RPMI8226 (cell line): ENCODE results near the gene ALDH9A1.
"Not testable (repeated sequence)": the region's sequence is repeated elsewhere in the genome, so short reads cannot be mapped to it uniquely, and the experiment has no call there.

Experiments
- DNase-seq: peaks from one replicate; pipeline ENCODE4 v3.0.0-alpha.2; 2015

The ALDH9A1 gene

DNA sequence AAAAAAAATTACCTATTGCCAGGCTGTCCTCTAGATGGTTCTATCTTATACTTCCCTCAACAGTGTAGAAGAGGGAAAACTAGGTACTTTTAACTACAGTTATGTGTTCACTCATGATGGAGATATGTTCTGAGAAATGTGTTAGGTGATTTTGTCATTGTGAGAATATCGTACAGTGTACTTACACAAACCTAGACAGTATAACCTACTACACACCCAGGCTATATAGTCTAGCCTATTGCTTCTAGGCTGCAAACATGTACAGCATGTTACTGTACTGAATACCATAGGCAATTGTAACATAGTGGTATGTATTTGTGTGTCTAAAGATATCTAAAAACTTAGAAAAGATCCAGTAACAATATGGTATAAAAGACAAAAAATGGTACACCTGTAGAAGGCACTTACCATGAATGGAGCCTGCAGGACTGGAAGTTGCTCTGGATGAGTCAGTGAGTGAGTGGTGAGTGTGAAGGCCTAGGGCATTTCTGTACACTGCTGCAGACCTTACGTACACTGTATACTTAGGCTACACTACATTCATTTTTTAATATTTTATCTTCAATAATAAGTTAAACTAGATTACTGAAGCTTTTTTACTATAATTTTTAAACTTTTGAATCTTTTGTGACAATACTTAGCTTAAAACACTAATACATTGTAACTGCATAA is 54.2 kb downstream of the ALDH9A1 start:
- DNase-seq, result no peak

DNA sequence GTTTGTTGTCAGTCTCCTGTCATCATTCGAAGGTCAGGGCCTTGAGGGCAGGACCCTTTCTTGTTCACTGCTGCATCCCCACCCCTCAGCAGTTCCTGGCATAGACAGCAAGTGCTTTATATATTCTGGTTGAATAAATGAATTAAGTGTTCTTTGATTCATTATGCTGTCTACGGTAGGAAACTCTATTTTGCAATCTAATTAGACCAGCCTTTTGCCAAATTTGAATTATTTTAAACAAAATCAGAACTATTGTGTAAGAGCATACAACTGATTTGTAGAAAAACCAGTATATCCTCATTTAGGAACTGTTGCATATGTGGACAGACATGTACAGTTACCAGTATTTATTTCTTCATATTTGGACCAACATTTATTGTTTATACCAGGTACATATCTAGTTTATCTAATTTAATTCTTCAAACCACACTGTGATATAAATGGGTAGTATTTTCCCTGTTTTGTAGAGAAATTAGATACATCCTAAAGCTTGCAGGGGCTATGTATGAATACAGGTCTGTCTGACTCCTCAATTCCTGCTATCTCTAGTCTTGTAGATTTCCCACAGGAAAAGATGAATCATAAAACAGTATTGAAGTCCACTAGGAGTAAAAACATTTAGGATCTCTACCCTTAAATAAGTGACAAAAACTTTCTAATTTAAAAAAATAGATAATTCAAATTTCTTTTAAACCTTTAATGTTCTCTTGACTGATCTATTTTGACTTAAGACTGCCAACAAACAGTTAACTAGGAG is 57.0 kb downstream of the ALDH9A1 start:
- DNase-seq, result no peak

DNA sequence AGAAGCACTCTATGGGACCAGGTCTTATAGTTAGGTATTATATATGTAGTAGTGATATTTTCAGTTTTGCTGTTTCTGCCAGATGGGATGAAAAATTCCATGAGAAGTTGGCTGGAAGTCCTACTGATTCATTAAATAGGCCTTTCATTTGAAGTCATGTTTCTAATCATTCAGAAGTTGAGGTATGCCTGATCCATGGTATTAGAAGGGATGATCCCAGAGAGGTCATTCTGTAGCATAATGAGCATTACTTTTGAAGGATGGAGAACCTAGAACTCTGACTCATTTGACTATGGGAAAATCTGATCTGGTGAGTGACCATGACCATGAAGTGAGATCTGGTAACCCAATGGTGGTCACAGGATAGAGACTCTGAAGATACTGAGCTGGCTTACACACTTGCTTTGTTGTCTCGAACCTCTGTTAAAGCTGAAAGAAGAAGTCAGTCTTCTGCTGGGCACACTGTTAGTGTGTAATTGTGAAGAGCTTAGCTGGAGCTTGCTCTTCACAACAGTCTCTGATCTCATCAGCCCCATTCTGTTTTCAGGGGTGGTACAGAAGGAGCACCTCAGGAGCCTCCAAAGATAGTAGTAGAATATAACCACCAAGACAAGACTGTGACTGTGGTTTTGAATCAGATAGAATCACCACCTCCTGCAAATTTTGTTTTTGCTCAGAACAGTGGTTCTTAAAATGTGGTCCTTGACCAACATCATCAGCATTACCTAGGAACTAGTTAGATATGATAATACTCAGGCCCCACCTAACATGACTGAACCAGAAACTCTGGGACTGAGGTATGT is 58.3 kb downstream of the ALDH9A1 start:
- no peak for DNase-seq

DNA sequence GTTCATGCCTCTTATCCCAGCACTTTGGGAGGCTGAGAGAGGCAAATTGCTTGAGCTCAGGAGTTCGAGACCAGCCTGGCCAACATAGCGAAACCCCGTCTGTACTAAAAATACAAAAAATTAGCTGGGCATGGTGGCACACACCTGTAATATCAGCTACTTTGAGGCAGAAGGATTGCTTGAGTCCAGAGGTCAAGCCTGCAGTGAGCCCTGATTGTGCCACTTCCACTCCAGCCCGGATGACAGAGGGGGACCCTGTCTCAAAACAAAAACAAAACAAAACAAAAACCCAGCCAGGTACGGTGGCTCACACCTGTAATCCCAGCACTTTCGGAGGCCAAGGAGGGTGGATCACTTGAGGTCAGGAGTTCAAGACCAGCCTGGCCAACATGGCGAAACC is 60.2 kb downstream of the ALDH9A1 start:
- not testable (repeated sequence) for DNase-seq

DNA sequence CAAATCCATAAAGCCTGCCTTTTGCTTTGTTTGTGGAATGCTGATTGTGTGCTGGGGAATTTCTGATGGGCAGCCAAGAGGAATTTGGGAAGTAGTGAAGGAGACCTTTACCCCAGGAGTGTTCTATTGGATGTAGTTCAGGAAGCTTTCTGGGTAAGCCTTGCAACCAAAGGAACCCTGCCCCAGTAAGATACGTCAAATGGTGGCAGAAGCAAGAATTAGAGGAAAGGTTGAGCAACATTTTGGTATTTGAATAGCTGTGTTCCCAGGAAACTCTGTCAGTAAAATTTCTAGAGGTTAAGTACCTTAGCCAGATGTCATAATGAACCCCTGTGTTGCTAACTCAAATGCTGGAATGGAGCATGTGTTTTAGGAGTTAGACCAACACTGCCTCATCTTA is 60.9 kb downstream of the ALDH9A1 start:
- no peak for DNase-seq

DNA sequence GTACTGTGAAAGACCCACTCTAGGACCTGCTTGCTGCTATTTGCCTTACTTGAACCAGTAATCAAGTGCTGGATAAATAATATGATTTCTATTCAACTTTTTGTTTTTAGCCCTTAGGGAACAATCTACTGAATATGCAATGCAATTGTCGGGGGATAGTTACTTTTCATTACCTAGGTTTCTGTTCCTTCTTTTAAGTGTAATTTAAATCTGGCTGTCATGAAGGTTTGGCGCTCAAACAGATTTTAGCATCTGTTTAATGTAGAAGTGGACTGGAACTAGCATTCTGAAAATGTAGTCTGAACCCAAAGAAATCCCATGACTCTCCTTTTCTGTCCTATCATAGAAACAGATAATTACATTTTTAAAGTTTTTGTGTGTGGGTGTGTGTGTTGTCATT is 62.5 kb downstream of the ALDH9A1 start:
- no peak for DNase-seq

DNA sequence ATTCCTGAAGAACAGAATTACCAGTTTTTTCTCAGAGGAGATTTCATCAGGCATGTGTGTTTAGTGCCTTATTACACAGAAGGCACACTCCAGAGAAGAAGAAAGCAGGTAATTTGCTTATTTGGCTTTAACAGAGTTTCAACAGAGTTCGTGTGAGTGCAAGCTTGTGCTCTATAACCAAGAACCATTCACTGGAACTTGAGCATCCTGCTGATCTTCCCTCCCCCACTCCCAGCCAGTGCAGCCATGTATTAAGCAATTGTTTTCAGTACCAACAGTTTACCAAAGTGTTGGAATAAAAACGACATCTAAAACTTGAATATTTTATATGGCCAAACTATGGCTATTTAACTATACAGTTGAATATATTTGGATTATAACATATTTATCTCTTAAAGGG is 63.0 kb downstream of the ALDH9A1 start:
- DNase-seq, result no peak

DNA sequence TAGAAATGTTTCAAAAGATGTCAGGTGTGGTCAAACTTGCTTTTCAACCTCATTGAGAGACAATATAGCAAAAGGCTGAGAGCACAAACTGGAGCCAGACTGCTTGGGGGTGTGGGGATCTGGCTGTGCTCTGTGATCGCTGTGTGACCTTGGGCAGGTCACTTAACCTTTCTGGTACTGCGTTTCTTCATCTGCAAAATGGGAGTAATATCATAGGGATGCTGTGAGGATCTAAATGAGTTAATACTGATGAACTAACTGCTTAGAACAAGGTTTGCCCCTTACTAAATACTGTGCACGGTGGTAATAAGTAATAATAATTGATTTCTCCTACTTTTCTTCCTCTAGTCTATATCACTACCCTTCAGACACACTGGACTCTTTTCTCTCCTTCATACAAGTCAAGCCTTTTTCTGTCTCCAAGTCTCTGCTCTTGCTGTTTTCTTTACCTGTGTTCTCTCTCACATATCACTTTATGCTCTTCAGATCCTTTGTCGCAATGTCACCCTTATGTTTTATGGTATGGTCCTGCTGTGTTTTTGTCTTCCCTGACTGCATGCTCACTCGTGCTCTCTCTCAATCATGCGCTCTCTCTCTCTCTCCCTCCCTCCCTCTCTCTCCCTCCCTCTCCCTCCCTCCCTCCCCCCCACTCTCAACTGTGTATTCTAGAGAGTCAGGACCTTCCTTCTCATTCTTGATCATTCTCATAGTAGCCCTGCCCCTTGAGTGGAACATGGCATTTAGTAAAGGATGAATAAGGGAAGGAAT is 64.0 kb downstream of the ALDH9A1 start:
- no peak for DNase-seq

DNA sequence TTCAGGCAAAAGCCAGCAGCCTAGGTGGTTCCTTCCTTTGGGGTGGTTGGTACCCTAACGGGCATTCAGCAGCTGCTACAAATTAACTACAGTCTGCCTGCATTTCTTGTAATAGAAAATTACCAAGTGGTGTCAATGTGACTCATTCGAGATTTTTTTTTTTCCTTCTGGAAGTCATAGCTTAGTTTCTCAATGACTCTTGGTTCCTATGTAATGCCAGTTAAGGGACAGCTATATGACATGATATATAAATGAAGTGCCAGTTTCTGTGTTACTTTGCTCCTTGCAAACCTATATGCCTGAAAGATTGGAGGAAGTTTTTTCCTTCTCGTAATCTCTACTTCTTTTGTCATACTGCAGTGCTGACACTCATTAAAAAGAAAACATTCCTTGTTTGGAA is 64.7 kb downstream of the ALDH9A1 start:
- DNase-seq, result no peak

DNA sequence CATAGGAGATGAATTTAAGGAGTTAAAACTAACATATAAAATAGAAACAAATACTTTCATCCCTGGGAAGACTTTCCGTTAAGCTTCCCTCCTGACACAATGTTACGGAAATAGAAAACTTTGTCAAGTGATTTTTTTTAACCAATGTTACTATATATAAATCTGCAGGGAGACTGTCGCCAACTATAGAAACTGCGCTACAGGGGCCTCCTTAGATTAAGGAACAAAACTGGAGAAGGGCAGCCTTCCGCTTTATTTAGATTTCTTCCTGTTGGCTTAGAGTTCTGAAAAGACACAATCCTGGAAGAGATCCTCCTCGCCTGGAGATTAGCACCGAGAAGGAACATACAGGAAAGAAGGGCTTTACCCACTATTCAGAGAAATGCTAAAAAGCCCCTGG is 65.9 kb downstream of the ALDH9A1 start:
- DNase-seq, result no peak

DNA sequence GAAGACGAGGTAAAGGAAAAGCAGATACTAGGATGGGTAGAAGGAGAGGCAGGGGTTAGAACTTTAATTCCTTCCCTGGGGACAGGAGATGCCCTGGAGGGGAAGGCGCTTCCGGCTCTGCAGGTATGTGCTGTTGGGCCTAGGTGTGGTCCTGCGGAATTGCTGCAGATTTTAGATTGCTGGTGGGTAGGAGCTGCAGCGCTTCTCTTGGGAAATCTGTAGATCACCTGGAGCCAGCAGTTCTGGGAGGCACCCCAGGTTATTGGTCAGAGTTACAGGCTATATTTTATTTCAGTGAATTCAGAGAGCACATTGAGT is 66.3 kb downstream of the ALDH9A1 start:
- no peak for DNase-seq

DNA sequence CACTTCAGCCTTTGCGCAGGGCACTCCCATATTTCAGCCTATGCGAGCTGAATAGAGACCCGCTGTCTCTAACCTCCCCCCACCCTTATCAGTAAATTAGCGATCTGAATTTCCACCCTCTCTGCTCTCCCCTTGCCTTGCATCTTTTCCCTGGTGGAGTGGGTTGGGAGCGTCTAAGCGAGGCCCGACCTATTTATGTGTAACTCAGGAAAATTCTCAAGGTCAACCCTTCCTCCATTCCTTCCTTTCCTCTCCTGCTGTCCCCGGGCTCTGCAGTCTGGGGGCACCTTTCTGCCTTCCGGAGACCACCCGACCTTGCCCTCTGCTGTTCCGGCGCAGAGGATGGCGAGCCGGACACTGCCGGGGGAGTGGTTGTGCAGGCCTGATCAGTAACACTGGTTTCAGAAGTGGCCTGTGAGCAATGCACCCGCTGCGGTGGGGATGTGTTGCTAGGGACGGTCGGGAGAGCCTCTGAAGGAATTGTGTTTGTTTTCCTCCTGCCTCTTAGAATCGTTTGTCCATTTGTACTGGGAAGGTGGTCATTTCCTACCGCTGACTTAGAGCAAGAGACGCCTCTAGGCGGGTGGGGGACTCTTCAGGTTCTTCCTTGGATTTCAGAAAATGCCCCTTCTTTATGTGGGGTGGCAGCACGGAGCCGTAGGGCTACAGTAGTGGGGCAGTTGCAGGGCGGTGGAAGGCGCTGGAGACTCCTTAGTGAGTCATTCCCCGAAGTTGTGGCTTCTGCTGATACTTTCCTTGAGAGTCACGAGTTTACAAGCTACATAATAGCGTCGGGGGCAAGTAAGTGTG is 66.8 kb downstream of the ALDH9A1 start:
- peak; percentile 34 for DNase-seq

DNA sequence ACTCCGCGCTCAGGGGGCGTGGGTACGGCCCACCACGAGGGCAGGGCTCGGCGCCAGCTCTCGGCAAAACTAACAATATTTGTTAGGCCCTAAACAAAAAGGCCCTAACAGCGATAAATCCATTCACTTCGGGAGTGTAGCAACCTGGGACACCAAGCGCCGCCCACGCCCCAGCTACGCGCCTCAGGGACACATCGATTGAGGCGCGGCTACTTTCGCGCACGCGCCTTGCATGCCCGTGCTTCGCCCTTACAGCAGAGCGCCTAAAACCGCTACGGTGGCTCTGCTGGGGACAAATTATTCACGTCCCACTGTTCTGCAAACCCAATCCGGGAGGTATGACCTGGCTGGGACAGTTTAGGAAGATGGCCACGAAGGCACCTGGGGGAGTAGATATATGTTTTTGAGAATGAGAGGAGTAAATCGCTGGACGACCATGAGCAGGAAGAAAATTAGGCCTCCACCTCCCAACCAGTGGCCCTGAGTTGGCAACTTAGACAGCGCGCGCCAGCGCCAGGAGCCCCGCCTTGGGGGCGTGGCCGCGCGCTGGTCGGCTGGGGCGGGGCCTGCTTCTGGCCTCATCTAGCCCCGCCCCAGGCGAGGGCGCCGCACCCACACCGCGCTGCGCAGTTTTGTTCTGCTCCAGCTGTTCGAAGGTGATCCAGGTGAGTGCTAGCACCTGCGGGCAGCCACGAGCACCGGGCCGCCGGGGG is 67.6 kb downstream of the ALDH9A1 start, which contains the start of gene MGST3:
Gene MGST3, plus strand, starts transcription at position 606 of the 713 bp plus-strand sequence. CDS start 18,614 bp downstream, outside the sequence.
- peak; percentile 97 for DNase-seq

DNA sequence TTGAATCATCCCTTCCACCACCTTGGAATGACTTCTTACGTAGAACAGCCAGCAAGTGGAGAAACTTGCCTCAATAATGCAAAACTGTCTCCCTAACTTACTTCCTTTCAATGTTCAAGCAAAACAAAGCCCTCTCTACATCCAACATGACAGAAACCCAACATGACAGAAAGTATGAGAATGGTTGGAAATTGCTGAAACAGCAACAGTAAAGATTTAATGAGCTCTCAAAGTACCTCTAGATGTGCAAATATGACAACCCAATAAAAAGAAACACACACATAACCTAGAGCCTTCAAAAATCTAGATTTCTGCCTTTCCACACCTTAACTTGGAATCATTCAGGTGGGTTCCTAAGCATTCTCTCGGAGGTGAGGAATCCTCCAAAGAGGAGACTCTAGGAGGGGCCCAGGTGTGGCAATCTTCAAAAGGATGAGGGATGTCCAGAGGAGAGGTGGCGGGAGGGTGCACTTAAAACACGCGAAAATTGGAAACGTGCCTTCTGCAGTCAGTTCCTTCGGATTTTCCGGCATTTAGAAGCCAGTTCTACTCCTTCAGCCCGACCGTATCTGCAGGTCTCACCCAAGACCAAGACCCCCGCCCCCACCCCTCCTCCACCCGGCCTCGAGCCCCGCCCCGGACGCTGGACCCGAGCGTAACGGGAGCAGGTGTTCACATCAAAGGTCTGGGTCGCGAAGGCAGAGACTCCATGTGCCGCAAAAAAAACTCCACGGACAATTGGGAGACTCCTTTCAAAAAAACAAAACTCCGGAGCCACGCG is 68.3 kb downstream of the ALDH9A1 start:
- DNase-seq, result no peak

DNA sequence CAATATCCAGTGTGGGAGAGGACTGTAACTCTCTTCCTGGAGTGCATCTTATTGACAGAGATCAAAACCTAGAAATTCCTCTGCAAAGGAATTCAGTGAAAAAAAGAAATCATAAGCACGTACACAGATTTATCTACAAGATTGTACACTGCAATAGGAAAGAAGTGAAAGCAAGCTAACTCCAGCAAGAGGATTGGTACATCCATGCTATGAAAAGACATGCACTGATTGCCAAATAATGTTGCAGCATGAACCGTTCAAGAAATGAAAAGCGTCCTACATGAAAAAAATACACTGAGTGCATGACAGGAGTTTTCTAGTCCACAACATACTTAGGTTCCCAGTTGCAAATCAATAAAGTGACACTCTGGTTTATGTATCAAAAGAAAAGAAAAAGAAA is 69.2 kb downstream of the ALDH9A1 start:
- no peak for DNase-seq

DNA sequence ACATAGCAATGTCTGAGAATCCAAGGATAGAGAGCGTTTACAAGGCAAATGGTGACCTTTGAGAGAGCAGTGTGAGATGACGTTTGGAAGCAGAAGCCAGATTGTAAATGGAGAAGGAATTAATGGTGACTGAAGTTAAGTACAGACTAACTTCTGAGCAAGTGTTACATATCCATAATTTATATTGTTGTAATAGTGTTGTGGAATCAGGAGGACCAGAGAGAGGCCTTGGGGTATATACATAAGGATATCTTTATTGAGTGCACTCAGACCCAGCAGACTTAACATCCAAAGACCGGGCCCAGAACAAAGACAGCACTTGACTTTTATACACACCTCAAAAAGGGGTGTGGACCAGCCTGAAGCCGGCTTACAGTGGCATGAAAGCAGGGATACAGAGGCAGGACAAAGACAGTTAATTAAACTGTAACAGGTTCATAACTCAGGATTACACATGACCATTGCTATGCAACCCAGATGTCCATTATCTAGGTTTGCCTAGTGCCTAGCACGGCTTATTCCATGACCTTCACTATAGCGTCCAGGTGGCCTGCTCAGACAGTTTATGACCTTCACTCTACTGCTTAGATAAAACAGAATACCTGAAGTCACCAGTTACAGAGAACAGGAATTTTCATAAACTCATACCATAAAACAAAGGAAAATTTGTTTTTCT is 70.1 kb downstream of the ALDH9A1 start:
- no peak for DNase-seq

DNA sequence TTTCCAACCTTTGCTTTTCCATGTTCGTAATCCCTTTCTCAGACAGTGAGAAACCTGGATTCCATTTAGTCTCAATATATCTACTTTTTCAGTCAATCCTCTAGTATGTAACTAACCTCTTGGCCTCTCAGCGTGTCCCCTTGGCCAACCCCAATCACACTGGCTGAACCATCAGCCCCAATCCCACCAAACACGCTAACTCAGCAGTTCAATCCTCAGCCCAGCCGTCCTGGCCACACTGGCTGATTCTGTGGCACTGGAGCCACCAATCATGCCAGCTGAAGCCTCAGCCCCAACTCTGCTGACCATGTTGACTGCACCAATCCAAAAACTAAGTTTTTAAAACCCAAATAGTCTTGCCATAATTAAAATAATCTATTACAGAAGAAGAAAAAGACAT is 73.9 kb downstream of the ALDH9A1 start:
- DNase-seq, result no peak

DNA sequence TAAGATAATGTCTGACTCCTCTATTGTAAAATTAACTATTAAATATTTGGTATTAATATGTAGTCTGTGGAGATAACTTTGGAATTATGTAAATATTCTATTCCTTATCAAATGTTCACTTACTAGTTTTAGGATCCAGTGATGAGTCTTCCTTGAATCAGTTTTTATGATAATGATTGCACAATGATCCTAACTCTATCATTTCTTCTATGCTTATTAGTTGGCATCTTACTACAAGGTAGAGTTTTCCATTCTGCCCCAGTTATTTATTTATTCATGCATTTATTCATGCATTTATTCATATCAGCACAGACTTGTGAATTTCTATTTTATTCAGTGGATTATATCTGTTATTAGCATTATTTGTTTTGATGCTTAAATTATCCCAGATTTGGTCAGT is 74.7 kb downstream of the ALDH9A1 start:
- DNase-seq, result no peak

DNA sequence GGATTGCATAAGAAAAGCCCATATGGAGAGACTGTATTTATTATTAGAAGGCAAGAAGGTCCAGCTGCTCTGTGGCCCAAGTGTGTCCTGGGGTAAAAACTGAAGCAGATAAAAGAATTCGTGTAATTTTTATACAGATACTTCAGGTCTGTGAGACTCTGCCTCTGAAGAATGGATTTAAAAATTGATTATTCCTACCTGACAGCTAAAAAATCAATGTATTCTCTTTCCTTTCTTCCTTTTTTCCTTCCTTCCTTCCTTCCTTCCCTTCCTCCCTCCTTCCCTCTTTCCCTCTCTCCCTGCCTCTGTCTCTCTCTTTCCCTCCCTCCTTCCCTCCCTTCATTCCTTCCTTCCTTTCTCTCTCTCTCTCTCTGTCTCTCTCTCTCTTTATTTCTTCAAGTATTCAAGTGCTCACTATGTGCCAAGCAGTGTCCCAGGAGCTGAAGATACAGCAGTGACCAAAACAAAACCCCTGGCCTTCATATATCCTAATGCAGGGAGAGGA is 78.7 kb downstream of the ALDH9A1 start:
- DNase-seq, result no peak

DNA sequence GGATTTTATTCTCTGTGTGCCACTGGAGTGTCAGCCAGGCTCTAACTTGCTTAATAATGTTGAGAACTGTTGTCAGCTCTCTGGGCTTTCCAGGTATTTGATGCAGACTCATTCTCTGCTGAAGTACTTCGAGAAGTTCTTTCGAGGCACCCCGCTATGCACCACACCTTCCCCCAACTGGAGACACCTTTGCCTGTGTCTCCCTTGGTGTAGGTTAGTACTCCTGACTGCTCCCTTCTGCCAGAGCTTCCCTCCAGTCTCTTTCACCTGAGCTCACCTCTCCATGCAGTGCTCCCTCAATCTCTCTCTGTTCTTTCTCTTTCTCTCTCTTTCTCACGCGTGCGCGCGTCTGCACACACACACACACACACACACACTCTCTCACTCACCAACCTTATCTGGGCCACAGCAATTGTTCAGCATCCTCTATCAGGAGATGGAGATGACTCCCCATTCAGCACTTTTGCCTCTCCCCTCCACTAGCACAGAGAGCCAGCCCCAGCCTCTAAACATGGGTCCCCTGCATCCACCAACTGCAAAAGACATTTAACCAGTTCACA is 81.3 kb downstream of the ALDH9A1 start:
- DNase-seq, result no peak
